GM18870 (cell line): Measurements from ENCODE around the gene LRCOL1.

Source experiments
- ATAC-seq: cut with Tn5 transposase; IDR thresholded peaks from one replicate; pipeline ENCODE4 v1.9.1; 2021; ENCODE audit warnings: moderate library complexity; ENCODE audit not compliant: unreplicated experiment

LRCOL1 gene

GRCh38 chr12:132637811-132638210 is 27.4 kb upstream of the LRCOL1 start:
- no peak for ATAC-seq

GRCh38 chr12:132635076-132635955 is 24.9 kb upstream of the LRCOL1 start:
- ATAC-seq, result no peak

- ATAC-seq, result no peak
Measured at GRCh38 chr12:132634411-132634990, 24.1 kb upstream of the LRCOL1 start.

GRCh38 chr12:132633901-132634300 is 23.5 kb upstream of the LRCOL1 start:
- ATAC-seq, result no peak

- no peak for ATAC-seq
Measured at GRCh38 chr12:132633398-132633797, 23.0 kb upstream of the LRCOL1 start.

GRCh38 chr12:132632521-132633228 is 22.3 kb upstream of the LRCOL1 start:
- no peak for ATAC-seq

- ATAC-seq, result no peak
Measured at GRCh38 chr12:132631666-132632065, 21.3 kb upstream of the LRCOL1 start.

GRCh38 chr12:132630672-132631071 is 20.3 kb upstream of the LRCOL1 start:
- no peak for ATAC-seq

GRCh38 chr12:132629330-132629729 is 18.9 kb upstream of the LRCOL1 start:
- no peak for ATAC-seq

GRCh38 chr12:132625731-132626430 is 15.5 kb upstream of the LRCOL1 start:
- no peak for ATAC-seq

- no peak for ATAC-seq
Measured at GRCh38 chr12:132624910-132625630, 14.7 kb upstream of the LRCOL1 start.

- ATAC-seq, result no peak
Measured at GRCh38 chr12:132624186-132624855, 13.9 kb upstream of the LRCOL1 start.

- ATAC-seq, result no peak
Measured at GRCh38 chr12:132623072-132623869, 12.9 kb upstream of the LRCOL1 start.

GRCh38 chr12:132622437-132623071 is 12.2 kb upstream of the LRCOL1 start:
- no peak for ATAC-seq

GRCh38 chr12:132621657-132622435 is 11.5 kb upstream of the LRCOL1 start:
- ATAC-seq, result no peak

- ATAC-seq, result no peak
Measured at GRCh38 chr12:132620899-132621656, 10.7 kb upstream of the LRCOL1 start.
